Activated CD4-positive, alpha-beta T cell treated with anti-CD3 and anti-CD28 coated beads for 48 hours (primary cell): ENCODE results near the gene KIF26B.

ENCODE experiments used
- DNase-seq: peaks from one replicate; pipeline ENCODE4 v3.0.0-alpha.2; 2020

KIF26B gene

GRCh38 chr1:245609354-245610150, 454.8 kb downstream of the KIF26B start:
- DNase-seq = no peak

- DNase-seq = no peak
Observed at GRCh38 chr1:245611251-245611650, 456.5 kb downstream of the KIF26B start.

- DNase-seq = no peak
Observed at GRCh38 chr1:245614476-245614875, 459.7 kb downstream of the KIF26B start.

GRCh38 chr1:245615001-245615400, 460.2 kb downstream of the KIF26B start:
- no peak for DNase-seq

GRCh38 chr1:245621589-245621988, 466.8 kb downstream of the KIF26B start:
- DNase-seq = peak; percentile 18

- DNase-seq = no peak
Observed at GRCh38 chr1:245622332-245623014, 467.7 kb downstream of the KIF26B start.

GRCh38 chr1:245641384-245641783, 486.6 kb downstream of the KIF26B start:
- DNase-seq = no peak

- DNase-seq = no peak
Observed at GRCh38 chr1:245645406-245645805, 490.6 kb downstream of the KIF26B start.

- DNase-seq = no peak
Observed at GRCh38 chr1:245645894-245646293, 491.1 kb downstream of the KIF26B start.

GRCh38 chr1:245648749-245649522, 494.2 kb downstream of the KIF26B start:
- DNase-seq = peak; percentile 31

- no peak for DNase-seq
Observed at GRCh38 chr1:245649666-245650065, 494.9 kb downstream of the KIF26B start.

- no peak for DNase-seq
Observed at GRCh38 chr1:245650441-245650960, 495.7 kb downstream of the KIF26B start.

GRCh38 chr1:245651093-245651492, 496.3 kb downstream of the KIF26B start:
- DNase-seq = no peak

GRCh38 chr1:245652116-245652515, 497.3 kb downstream of the KIF26B start:
- no peak for DNase-seq

- no peak for DNase-seq
Observed at GRCh38 chr1:245652660-245653427, 498.1 kb downstream of the KIF26B start.

- no peak for DNase-seq
Observed at GRCh38 chr1:245654460-245655050, 499.8 kb downstream of the KIF26B start.

GRCh38 chr1:245656189-245656717, 501.5 kb downstream of the KIF26B start:
- DNase-seq = no peak

GRCh38 chr1:245657371-245657770, 502.6 kb downstream of the KIF26B start:
- DNase-seq = no peak

- no peak for DNase-seq
Observed at GRCh38 chr1:245663373-245663772, 508.6 kb downstream of the KIF26B start.

GRCh38 chr1:245663841-245664240, 509.1 kb downstream of the KIF26B start:
- no peak for DNase-seq

- DNase-seq = no peak
Observed at GRCh38 chr1:245666412-245666811, 511.6 kb downstream of the KIF26B start.

- no peak for DNase-seq
Observed at GRCh38 chr1:245671349-245671748, 516.6 kb downstream of the KIF26B start.
